Glutamatergic neuron (in vitro differentiated cells): Measurements from ENCODE around the gene RHOJ. TPM values are rescaled to one million over a fixed set of nuclear protein-coding genes. Genes with fewer than 3 reads are reported as not detected.

ENCODE experiments used
- DNase-seq: peaks from one replicate; pipeline ENCODE4 v3.0.0; 2022
- H3K27ac Mint-ChIP-seq: one replicate; pipeline ENCODE4 v1.8.0; 2020; ENCODE audit warnings: mild to moderate bottlenecking, mixed read lengths, inconsistent platforms; ENCODE audit not compliant: unreplicated experiment
- H3K27me3 Mint-ChIP-seq: one replicate; pipeline ENCODE4 v1.8.0; 2020; ENCODE audit warnings: mild to moderate bottlenecking, moderate library complexity, mixed read lengths, inconsistent platforms; ENCODE audit not compliant: unreplicated experiment
- H3K36me3 Mint-ChIP-seq: one replicate; pipeline ENCODE4 v1.8.0; 2020; ENCODE audit warnings: mild to moderate bottlenecking, mixed read lengths, inconsistent platforms; ENCODE audit not compliant: unreplicated experiment
- H3K4me1 Mint-ChIP-seq: one replicate; pipeline ENCODE4 v1.8.0; 2020; ENCODE audit warnings: mild to moderate bottlenecking, low read depth, mixed read lengths, inconsistent platforms; ENCODE audit not compliant: unreplicated experiment
- H3K4me3 Mint-ChIP-seq: one replicate; pipeline ENCODE4 v1.8.0; 2020; ENCODE audit warnings: mild to moderate bottlenecking, mixed read lengths, inconsistent platforms; ENCODE audit not compliant: unreplicated experiment
- H3K9me3 Mint-ChIP-seq: one replicate; pipeline ENCODE4 v1.8.0; 2020; ENCODE audit warnings: mild to moderate bottlenecking, moderate library complexity, mixed read lengths, inconsistent platforms; ENCODE audit not compliant: unreplicated experiment
- total RNA-seq: library from RNA; stranded (reverse); fragmentation: NEBNext Ultra II Directional; extraction: Animal tissue kit (Norgen Biotek cat#: 25700); gene quantifications from one replicate; pipeline ENCODE4 v1.2.1, GENCODE V29; 2021; ENCODE audit not compliant: unreplicated experiment
- TF ChIP-seq, protein P1 (sequence below): fragments of 200-600 bp; sonication (generic); IDR thresholded peaks from one replicate; pipeline ENCODE4 v1.5.0; 2021; ENCODE audit not compliant: partially characterized antibody, unreplicated experiment

The RHOJ gene
- total RNA-seq, 1 donor from 2014 or later, result not detected

DNA sequence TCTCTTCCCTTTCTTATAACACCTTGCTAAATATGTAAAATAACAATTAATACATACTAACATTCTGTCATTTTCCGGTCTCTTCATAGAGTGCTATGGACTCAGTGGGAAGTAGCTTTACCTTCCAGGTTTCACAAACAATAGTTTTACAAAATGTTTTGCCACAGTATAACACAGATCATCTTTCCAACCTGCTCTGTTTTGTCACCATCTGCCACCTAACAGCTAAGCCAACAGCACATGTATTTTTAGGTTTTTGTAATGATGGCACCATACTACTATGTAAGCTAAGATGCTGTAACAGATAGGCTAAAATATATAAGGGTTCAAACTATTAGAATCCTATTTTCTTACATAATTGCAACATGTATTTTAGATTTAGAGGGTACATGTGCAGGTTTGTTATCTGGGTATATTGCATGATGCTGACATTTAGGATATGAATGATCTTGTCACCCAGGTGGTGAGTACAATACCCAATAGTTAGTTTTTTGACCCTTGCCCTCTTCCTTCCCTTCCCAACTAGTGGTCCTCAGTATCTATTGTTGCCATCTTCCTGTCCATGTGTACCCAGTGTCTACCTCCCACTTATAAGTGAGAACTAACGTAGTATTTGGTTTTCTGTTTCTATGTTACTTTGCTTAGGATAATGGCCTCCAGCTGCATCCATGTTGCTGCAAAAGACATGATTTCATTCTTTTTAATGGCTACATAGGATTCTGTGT is 8.7 kb downstream of the RHOJ start:
- no peaks in the 10 kb centered on the region for H3K9me3 Mint-ChIP-seq
- H3K4me3 Mint-ChIP-seq, result no peak overlapping the region
- no peaks in the 10 kb centered on the region for H3K36me3 Mint-ChIP-seq
- H3K4me1 Mint-ChIP-seq, result no peaks in the 10 kb centered on the region
- H3K27ac Mint-ChIP-seq, result no peak overlapping the region
- TF ChIP-seq, protein P1, sequence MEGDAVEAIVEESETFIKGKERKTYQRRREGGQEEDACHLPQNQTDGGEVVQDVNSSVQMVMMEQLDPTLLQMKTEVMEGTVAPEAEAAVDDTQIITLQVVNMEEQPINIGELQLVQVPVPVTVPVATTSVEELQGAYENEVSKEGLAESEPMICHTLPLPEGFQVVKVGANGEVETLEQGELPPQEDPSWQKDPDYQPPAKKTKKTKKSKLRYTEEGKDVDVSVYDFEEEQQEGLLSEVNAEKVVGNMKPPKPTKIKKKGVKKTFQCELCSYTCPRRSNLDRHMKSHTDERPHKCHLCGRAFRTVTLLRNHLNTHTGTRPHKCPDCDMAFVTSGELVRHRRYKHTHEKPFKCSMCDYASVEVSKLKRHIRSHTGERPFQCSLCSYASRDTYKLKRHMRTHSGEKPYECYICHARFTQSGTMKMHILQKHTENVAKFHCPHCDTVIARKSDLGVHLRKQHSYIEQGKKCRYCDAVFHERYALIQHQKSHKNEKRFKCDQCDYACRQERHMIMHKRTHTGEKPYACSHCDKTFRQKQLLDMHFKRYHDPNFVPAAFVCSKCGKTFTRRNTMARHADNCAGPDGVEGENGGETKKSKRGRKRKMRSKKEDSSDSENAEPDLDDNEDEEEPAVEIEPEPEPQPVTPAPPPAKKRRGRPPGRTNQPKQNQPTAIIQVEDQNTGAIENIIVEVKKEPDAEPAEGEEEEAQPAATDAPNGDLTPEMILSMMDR, result no peak
- no peak for DNase-seq
- no peaks in the 10 kb centered on the region for H3K27me3 Mint-ChIP-seq

DNA sequence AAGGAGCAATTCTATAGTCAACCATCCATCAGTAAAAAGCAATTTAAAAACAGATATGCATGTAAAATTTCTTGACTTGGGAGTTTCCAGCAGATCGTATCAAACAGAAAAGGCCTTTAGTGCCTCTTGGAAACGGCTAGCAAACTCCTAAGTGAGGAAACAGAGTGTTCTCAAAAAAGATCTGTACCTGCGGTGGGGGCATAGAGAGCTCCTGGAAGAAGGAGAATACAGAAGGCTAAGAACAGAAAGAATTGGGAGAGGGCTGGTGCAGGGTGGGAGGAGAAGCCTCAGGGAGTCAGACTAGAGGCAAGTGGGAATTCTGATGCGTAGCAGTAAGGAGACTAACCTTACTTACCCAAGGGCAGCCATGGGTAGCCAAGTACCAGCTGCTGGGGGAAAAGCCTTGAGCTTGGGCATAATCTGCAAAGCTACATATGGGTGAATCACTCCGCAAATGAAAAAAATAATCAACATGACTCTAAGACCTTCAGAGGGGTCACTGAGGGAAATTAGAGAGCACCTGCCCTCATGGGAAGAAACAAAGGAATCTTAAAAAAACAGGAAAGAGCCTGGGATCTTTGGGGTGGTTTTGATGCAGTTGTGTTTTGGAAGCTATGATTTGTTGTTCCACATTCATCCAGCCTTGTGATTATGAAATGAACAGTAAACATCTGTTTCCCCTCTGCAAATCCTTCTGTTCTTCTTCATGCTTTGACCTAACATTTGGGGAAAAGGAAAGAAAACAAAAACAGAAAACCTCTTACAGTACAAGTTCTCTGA is 10.4 kb downstream of the RHOJ start:
- TF ChIP-seq, protein P1, result no peak
- H3K9me3 Mint-ChIP-seq, result no peaks in the 10 kb centered on the region
- no peak for DNase-seq
- no peaks in the 10 kb centered on the region for H3K27me3 Mint-ChIP-seq
- no peaks in the 10 kb centered on the region for H3K36me3 Mint-ChIP-seq
- H3K4me3 Mint-ChIP-seq, result no peak overlapping the region
- H3K4me1 Mint-ChIP-seq, result no peaks in the 10 kb centered on the region
- no peak overlapping the region for H3K27ac Mint-ChIP-seq

DNA sequence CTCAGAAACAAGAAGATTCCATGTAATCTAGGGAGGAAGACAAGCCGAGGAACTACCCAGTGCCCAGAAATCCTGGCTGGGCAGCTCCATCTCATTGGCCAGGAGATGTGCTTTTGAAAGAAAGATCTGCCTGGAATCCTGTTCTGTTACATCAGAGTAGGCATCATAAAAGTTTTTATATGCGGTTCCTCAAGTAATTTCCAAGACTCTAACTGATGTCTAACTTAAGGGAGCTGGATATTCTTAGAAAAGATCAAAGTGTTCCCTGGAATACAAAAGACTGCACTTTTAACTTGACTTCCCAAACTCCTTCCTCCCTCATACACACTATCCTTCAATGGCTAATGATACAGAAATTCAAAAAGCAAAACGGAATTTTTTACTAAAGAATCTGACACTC is 16.3 kb downstream of the RHOJ start:
- DNase-seq, result no peak

DNA sequence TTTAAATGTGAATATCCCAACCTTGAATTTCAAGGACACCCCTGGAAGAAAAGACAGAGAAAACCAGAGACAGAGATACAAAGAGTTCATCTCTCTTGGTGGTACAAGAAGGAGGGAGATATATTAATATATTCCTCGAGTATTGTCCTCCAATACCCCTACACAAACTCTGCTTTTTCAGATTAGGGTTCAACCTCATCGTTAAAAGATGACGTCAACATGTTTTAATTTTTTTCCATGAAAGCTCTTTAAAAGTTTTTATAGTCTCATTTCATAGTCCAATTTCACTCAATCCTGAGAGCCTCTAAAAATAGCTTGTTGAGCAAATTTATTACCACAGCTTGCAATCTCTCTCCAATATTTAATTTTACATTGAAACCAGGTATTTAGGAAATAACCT is 19.4 kb downstream of the RHOJ start:
- DNase-seq, result no peak
- no peaks in the 10 kb centered on the region for H3K36me3 Mint-ChIP-seq
- H3K27me3 Mint-ChIP-seq, result no peaks in the 10 kb centered on the region
- no peaks in the 10 kb centered on the region for H3K9me3 Mint-ChIP-seq
- no peak overlapping the region for H3K4me3 Mint-ChIP-seq
- H3K27ac Mint-ChIP-seq, result no peak overlapping the region
- H3K4me1 Mint-ChIP-seq, result no peaks in the 10 kb centered on the region
- TF ChIP-seq, protein P1, result no peak

More for the DNA sequence above, 16.3 kb downstream of the RHOJ start:
- Mint-ChIP-seq H3K9me3 (no peaks in the 10 kb centered on the region), H3K4me3 (no peak overlapping the region), H3K27ac (no peak overlapping the region), H3K36me3 (no peaks in the 10 kb centered on the region), H3K4me1 (no peaks in the 10 kb centered on the region), H3K27me3 (no peaks in the 10 kb centered on the region)
- TF ChIP-seq, protein P1, result no peak

DNA sequence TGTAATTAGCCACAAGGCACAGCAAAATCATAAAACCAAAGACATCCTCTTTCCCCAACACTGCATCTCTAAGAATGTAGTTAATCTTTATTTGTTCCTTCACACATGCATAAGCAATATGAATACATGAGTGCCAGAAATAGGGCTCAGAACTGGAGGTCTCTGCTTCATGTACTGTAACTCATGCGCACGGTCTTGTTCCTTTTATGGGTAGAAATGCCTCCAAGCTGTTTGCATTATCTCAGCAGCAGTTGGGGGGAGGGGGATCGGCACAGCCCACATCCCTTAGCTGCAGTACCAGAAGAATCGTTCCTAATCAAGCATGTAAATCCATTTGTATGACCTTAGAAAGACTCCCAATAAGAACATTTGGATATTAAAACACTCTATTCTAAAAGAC is 20.0 kb downstream of the RHOJ start:
- TF ChIP-seq, protein P1, result no peak
- H3K4me3 Mint-ChIP-seq, result no peak overlapping the region
- peak; percentile 23 for DNase-seq
- no peaks in the 10 kb centered on the region for H3K27me3 Mint-ChIP-seq
- H3K27ac Mint-ChIP-seq, result no peak overlapping the region
- H3K4me1 Mint-ChIP-seq, result no peaks in the 10 kb centered on the region
- no peaks in the 10 kb centered on the region for H3K36me3 Mint-ChIP-seq
- no peaks in the 10 kb centered on the region for H3K9me3 Mint-ChIP-seq
